KMS-11 (cell line): Measurements from ENCODE around the gene HMGCS1.

Experiments
- H2AFZ ChIP-seq: fragments of 200-600 bp; sonication (generic); 2 replicates; pipeline ENCODE4 v1.6.1; 2016; ENCODE audit warnings: antibody characterized with exemption, mixed run types, low read depth
- H3K27ac ChIP-seq: fragments of 200-600 bp; sonication (generic); 2 replicates; pipeline ENCODE4 v1.6.1; 2016; ENCODE audit warnings: mild to moderate bottlenecking, mixed run types
- H3K27me3 ChIP-seq: fragments of 200-600 bp; sonication (generic); 2 replicates; pipeline ENCODE4 v1.6.1; 2017; ENCODE audit warnings: mild to moderate bottlenecking, low read depth, mixed run types, moderate library complexity; ENCODE audit not compliant: insufficient read depth
- H3K36me3 ChIP-seq: fragments of 200-600 bp; sonication (generic); 2 replicates; pipeline ENCODE4 v1.6.1; 2017; ENCODE audit warnings: mild to moderate bottlenecking, mixed run types; ENCODE audit not compliant: insufficient read depth
- H3K4me1 ChIP-seq: fragments of 200-600 bp; sonication (generic); 2 replicates; pipeline ENCODE4 v1.6.1; 2016; ENCODE audit warnings: mild to moderate bottlenecking, low read depth, mixed run types; ENCODE audit not compliant: poor library complexity, severe bottlenecking
- H3K4me2 ChIP-seq: fragments of 200-600 bp; sonication (generic); 2 replicates; pipeline ENCODE4 v1.7.0; 2016; ENCODE audit warnings: mild to moderate bottlenecking, mixed run types
- H3K4me3 ChIP-seq: fragments of 200-600 bp; sonication (generic); IDR thresholded peaks from 2 replicates; pipeline ENCODE4 v1.6.1; 2017; ENCODE audit warnings: low read depth, low read length, mixed read lengths; ENCODE audit not compliant: insufficient read depth
- H3K79me2 ChIP-seq: fragments of 200-600 bp; sonication (generic); 2 replicates; pipeline ENCODE4 v1.6.1; 2016; ENCODE audit warnings: low read depth, mixed run types; ENCODE audit not compliant: insufficient read depth
- H3K9ac ChIP-seq: fragments of 200-600 bp; sonication (generic); 2 replicates; pipeline ENCODE4 v1.6.1; 2016; ENCODE audit warnings: mild to moderate bottlenecking, mixed run types
- H4K20me1 ChIP-seq: fragments of 200-600 bp; sonication (generic); 2 replicates; pipeline ENCODE4 v1.6.1; 2016; ENCODE audit warnings: mild to moderate bottlenecking, mixed run types; ENCODE audit not compliant: insufficient read depth
- TF ChIP-seq, protein P1 (sequence below): fragments of 200-600 bp; sonication (generic); conservative IDR thresholded peaks from 2 replicates; pipeline ENCODE4 v1.6.1; 2017; ENCODE audit warnings: low read depth, mild to moderate bottlenecking, antibody characterized with exemption, low read length, moderate library complexity, mixed read lengths

Gene HMGCS1

DNA sequence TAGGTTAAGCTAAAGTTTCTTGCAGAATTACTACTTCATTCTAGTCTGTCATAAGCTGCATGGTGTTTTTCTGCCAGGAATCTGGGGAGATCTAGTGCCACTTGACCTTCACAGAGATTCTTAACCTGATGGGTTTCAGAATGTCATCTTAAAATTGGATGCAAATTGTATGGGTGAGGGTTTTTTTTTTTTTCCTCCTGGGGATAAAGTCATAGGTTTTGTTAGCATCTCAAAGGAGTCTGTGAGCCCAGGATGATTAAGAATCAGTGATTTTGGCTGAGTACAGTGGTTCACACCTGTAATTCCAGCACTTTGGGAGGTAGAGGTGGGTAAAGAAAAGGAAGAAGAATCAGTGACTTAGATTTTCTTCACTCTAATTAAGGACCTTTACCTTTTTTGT is 69.9 kb downstream of the HMGCS1 start:
- no peaks in the 10 kb centered on the region for H3K4me1 ChIP-seq
- H3K27me3 ChIP-seq = no peaks in the 10 kb centered on the region
- H2AFZ ChIP-seq = no peak overlapping the region
- H3K36me3 ChIP-seq = no peaks in the 10 kb centered on the region
- no peak overlapping the region for H3K27ac ChIP-seq
- H3K4me3 ChIP-seq = no peak overlapping the region
- H3K4me2 ChIP-seq = no peak overlapping the region
- TF ChIP-seq, protein P1, sequence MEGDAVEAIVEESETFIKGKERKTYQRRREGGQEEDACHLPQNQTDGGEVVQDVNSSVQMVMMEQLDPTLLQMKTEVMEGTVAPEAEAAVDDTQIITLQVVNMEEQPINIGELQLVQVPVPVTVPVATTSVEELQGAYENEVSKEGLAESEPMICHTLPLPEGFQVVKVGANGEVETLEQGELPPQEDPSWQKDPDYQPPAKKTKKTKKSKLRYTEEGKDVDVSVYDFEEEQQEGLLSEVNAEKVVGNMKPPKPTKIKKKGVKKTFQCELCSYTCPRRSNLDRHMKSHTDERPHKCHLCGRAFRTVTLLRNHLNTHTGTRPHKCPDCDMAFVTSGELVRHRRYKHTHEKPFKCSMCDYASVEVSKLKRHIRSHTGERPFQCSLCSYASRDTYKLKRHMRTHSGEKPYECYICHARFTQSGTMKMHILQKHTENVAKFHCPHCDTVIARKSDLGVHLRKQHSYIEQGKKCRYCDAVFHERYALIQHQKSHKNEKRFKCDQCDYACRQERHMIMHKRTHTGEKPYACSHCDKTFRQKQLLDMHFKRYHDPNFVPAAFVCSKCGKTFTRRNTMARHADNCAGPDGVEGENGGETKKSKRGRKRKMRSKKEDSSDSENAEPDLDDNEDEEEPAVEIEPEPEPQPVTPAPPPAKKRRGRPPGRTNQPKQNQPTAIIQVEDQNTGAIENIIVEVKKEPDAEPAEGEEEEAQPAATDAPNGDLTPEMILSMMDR = no peak
- H3K9ac ChIP-seq = no peak overlapping the region
- H3K79me2 ChIP-seq = no peaks in the 10 kb centered on the region
- no peaks in the 10 kb centered on the region for H4K20me1 ChIP-seq

DNA sequence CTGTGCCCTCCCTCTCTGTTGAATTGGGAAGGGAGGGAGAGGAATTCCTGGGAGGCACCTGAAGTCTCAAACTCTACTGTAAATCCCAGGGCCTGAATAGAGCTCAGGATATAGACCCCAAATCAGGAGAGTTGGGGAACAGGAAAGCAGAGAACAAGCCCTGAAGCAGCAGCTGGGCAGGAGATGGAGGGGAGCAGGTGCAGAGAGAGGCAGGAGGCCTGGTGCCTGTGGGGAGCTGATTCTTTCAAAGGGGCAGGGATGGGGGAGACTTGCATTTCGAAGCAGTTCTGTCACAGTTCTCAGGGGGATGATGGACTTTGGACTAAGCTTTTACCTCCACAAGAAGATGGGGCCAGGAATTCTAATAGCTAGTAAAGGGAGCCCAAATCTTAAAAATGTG is 71.0 kb downstream of the HMGCS1 start:
- TF ChIP-seq, protein P1 = no peak
- H3K27me3 ChIP-seq = no peaks in the 10 kb centered on the region
- H4K20me1 ChIP-seq = no peaks in the 10 kb centered on the region
- H3K4me2 ChIP-seq = no peak overlapping the region
- H3K4me3 ChIP-seq = no peak overlapping the region
- no peaks in the 10 kb centered on the region for H3K79me2 ChIP-seq
- H3K4me1 ChIP-seq = no peaks in the 10 kb centered on the region
- H2AFZ ChIP-seq = no peak overlapping the region
- no peak overlapping the region for H3K27ac ChIP-seq
- H3K9ac ChIP-seq = no peak overlapping the region
- no peaks in the 10 kb centered on the region for H3K36me3 ChIP-seq
